IMR-90 (cell line): Measurements from ENCODE around the gene JAKMIP2. TPM values are rescaled to one million over a fixed set of nuclear protein-coding genes. Genes with fewer than 3 reads are reported as not detected.

Source experiments
- ATAC-seq: fragments of 200-7000 bp; cut with Tn5 transposase; 2 replicates; pipeline ENCODE4 v1.9.1; 2020; ENCODE audit warnings: low read depth, mild to moderate bottlenecking, moderate library complexity
- BruUV-seq: library from RNA; stranded (reverse); fragments of 400-500 nt; replicated peaks from 2 replicates; lab custom pipeline; 2021; lab: Mats Ljungman, UMichigan
- CTCF ChIA-PET: fragments of 300-600 bp; formaldehyde crosslinking; extraction: SDS; loops from one replicate; lab custom pipeline; 2021; ENCODE audit warnings: antibody characterized with exemption; lab: Yijun Ruan, JAX
- POLR2A ChIA-PET: fragments of 300-600 bp; sonication (Branson Sonifier 250); formaldehyde crosslinking; loops from one replicate; lab custom pipeline; 2022; ENCODE audit warnings: antibody characterized with exemption; ENCODE audit not compliant: unreplicated experiment; lab: Charles Lee
- DNase-seq: peaks from one replicate; pipeline ENCODE4 v3.0.0; 2013
- H2AFZ ChIP-seq: replicated peaks from 2 replicates; pipeline ENCODE3; 2013; ENCODE audit warnings: low read length, mild to moderate bottlenecking; ENCODE audit not compliant: poor library complexity
- H2AK5ac ChIP-seq: 2 replicates; pipeline ENCODE4 v1.6.1; 2013; ENCODE audit warnings: low read depth, low read length, inconsistent platforms
- H2AK9ac ChIP-seq: replicated peaks from 2 replicates; pipeline ENCODE3; 2013; ENCODE audit warnings: mild to moderate bottlenecking, low read depth, low read length, moderate library complexity; ENCODE audit not compliant: poor library complexity
- H2BK120ac ChIP-seq: 2 replicates; pipeline ENCODE4 v1.6.1; 2013; ENCODE audit warnings: low read depth, low read length, inconsistent platforms
- H2BK15ac ChIP-seq: 3 replicates; pipeline ENCODE4 v1.6.1; 2013; ENCODE audit warnings: low read depth, low read length, inconsistent platforms
- H2BK20ac ChIP-seq: 2 replicates; pipeline ENCODE4 v1.6.1; 2013; ENCODE audit warnings: low read depth, mild to moderate bottlenecking, inconsistent platforms, low read length, moderate library complexity
- H2BK5ac ChIP-seq: 2 replicates; pipeline ENCODE4 v1.6.1; 2013; ENCODE audit warnings: mild to moderate bottlenecking, low read depth, low read length, inconsistent platforms; ENCODE audit not compliant: poor library complexity, severe bottlenecking
- H3K14ac ChIP-seq: replicated peaks from 2 replicates; pipeline ENCODE4 v1.6.1; 2013; ENCODE audit warnings: low read depth, low read length, inconsistent platforms
- H3K18ac ChIP-seq: 2 replicates; pipeline ENCODE4 v1.6.1; 2013; ENCODE audit warnings: low read depth, low read length, control low read depth
- H3K23ac ChIP-seq: 2 replicates; pipeline ENCODE4 v1.6.1; 2013; ENCODE audit warnings: low read depth, low read length, inconsistent platforms
- H3K27ac ChIP-seq: 2 replicates; pipeline ENCODE4 v1.5.1; 2013; ENCODE audit warnings: mild to moderate bottlenecking, control low read depth, low read length; ENCODE audit not compliant: insufficient read depth
- H3K27me3 ChIP-seq: 2 replicates; pipeline ENCODE4 v1.6.1; 2013; ENCODE audit warnings: low read length; ENCODE audit not compliant: control insufficient read depth, insufficient read depth
- H3K36me3 ChIP-seq: 2 replicates; pipeline ENCODE4 v1.6.1; 2013; ENCODE audit warnings: low read length, mixed read lengths; ENCODE audit not compliant: control insufficient read depth, insufficient read depth
- H3K4ac ChIP-seq: 2 replicates; pipeline ENCODE4 v1.6.1; 2013; ENCODE audit warnings: low read depth, low read length, inconsistent platforms
- H3K4me1 ChIP-seq: 2 replicates; pipeline ENCODE4 v1.6.1; 2013; ENCODE audit warnings: low read length, mixed read lengths; ENCODE audit not compliant: control insufficient read depth, insufficient read depth
- H3K4me2 ChIP-seq: 2 replicates; pipeline ENCODE4 v1.6.1; 2013; ENCODE audit warnings: low read depth, mild to moderate bottlenecking, control low read depth, low read length, moderate library complexity
- H3K4me3 ChIP-seq: 2 replicates; pipeline ENCODE4 v1.5.1; 2013; ENCODE audit warnings: low read depth, mild to moderate bottlenecking, control low read depth, low read length, moderate library complexity; ENCODE audit not compliant: insufficient read depth
- H3K56ac ChIP-seq: 2 replicates; pipeline ENCODE4 v1.6.1; 2013; ENCODE audit warnings: low read length, inconsistent platforms; ENCODE audit not compliant: insufficient read depth; ENCODE audit errors: extremely low read depth
- H3K79me1 ChIP-seq, 2 experiments: 2 replicates each; pipeline ENCODE4 v1.6.1; 2013; ENCODE audit warnings: low read length in 2 of 2, inconsistent platforms in 1 of 2, low read depth in 1 of 2
- H3K9ac ChIP-seq: 2 replicates; pipeline ENCODE4 v1.6.1; 2013; ENCODE audit warnings: low read depth, low read length, control low read depth
- H3K9me1 ChIP-seq: 2 replicates; pipeline ENCODE4 v1.6.1; 2013; ENCODE audit warnings: low read length, inconsistent platforms; ENCODE audit not compliant: insufficient read depth
- H3K9me3 ChIP-seq: 2 replicates; pipeline ENCODE4 v1.6.1; 2013; ENCODE audit warnings: low read length; ENCODE audit not compliant: control insufficient read depth, insufficient read depth
- H4K20me1 ChIP-seq: 2 replicates; pipeline ENCODE4 v1.6.1; 2013; ENCODE audit warnings: low read length, inconsistent platforms; ENCODE audit not compliant: insufficient read depth
- H4K5ac ChIP-seq: 2 replicates; pipeline ENCODE4 v1.6.1; 2013; ENCODE audit warnings: mild to moderate bottlenecking, low read depth, low read length, control low read depth
- H4K8ac ChIP-seq, 2 experiments: 2 replicates each; pipeline ENCODE4 v1.6.1; 2013; ENCODE audit warnings: low read depth in 2 of 2, low read length in 2 of 2, control low read depth in 1 of 2, inconsistent platforms in 1 of 2
- H4K91ac ChIP-seq: 2 replicates; pipeline ENCODE4 v1.6.1; 2013; ENCODE audit warnings: low read depth, low read length, inconsistent platforms; ENCODE audit not compliant: insufficient read depth
- CEBPB ChIP-seq: IDR thresholded peaks from 2 replicates; pipeline ENCODE4 v1.6.1; 2012; ENCODE audit warnings: low read depth, low read length, improper control_type of control experiment
- FOS ChIP-seq: fragments of 150-350 bp; IDR thresholded peaks from 2 replicates; pipeline ENCODE4 v1.6.1; 2016; ENCODE audit warnings: low read depth, low read length
- MAFK ChIP-seq: IDR thresholded peaks from 2 replicates; pipeline ENCODE4 v1.6.1; 2012; ENCODE audit warnings: low read depth, low read length, improper control_type of control experiment
- MAZ ChIP-seq: IDR thresholded peaks from 2 replicates; pipeline ENCODE4 v1.6.1; 2012; ENCODE audit warnings: low read depth, mild to moderate bottlenecking, low read length, improper control_type of control experiment, moderate library complexity, borderline replicate concordance
- RFX5 ChIP-seq: IDR thresholded peaks from 2 replicates; pipeline ENCODE4 v1.8.0; 2012; ENCODE audit warnings: low read depth, mild to moderate bottlenecking, low read length, moderate library complexity
- SMC3 ChIP-seq: fragments of 150-350 bp; IDR thresholded peaks from 2 replicates; pipeline ENCODE4 v1.6.1; 2016; ENCODE audit warnings: low read depth, mild to moderate bottlenecking, antibody characterized with exemption, low read length, moderate library complexity
- WGBS, 2 experiments: methylation state at CpG; one replicate each; pipeline versions ENCODE4 v1.1.5 to v1.1.7; 2013; ENCODE audit warnings: missing lambda C conversion rate in 2 of 2; ENCODE audit not compliant: insufficient read length in 1 of 2; ENCODE audit errors: extremely low coverage in 2 of 2; 5-methylcytosine and 5-hydroxymethylcytosine counted together
- dilution Hi-C: fragments of 300-500 bp; cut with HindIII; formaldehyde crosslinking; loops from one replicate; pipeline ENCODE4 v1.14.3; 2018; ENCODE audit warnings: low sequenced_read_pairs; ENCODE audit not compliant: unreplicated experiment
- in situ Hi-C: fragments of 300-500 bp; cut with MboI; formaldehyde crosslinking; loops from 3 replicates; pipeline ENCODE4 v1.14.3; 2019; ENCODE audit warnings: low sequenced_read_pairs, inconsistent platforms, mixed read lengths
- intact Hi-C: fragments of 100-400 bp; cut with micrococcal nuclease; formaldehyde crosslinking; loops from 2 replicates; pipeline ENCODE4 v1.10.0; 2022
- polyA plus RNA-seq, 3 experiments: library from polyadenylated mRNA; depleted of rRNA; stranded (reverse); fragments of >200 nt; gene quantifications; 2 replicates each; pipeline ENCODE4 v1.2.3, GENCODE V29; 2012; ENCODE audit warnings: low replicate concordance in 1 of 3
- total RNA-seq: library from RNA; depleted of rRNA; stranded (reverse); fragments of >200 nt; gene quantifications from 2 replicates; pipeline ENCODE4 v1.2.3, GENCODE V29; 2012

JAKMIP2 gene
- total and polyA plus RNA-seq, 2 of the 4 experiments (the other 2 are of a cell fraction): under 0.01 TPM; not detected in 1

- no peak overlapping the region for H4K91ac ChIP-seq
- H3K36me3 ChIP-seq: no peaks in the 10 kb centered on the region
- H3K4ac ChIP-seq: no peak overlapping the region
- H3K4me3 ChIP-seq: no peak overlapping the region
- H2AFZ ChIP-seq: no peak overlapping the region
- H3K4me2 ChIP-seq: no peak overlapping the region; the same call in 1 of the 2 replicates
- in situ Hi-C loops: no loop called here
- dilution Hi-C loops: no loop called here
- ChIA-PET CTCF (interaction anchor here (1.4 kb wide), 1 partner anchor 15 kb away, joined by 6 read pairs; no protein-coding TSS in a partner anchor), POLR2A (no interaction called here)
- no peak overlapping the region for H3K56ac ChIP-seq
- no peak overlapping the region for H2AK5ac ChIP-seq
- H2BK5ac ChIP-seq: no peak overlapping the region
- H2BK120ac ChIP-seq: no peak overlapping the region
- H4K8ac ChIP-seq: no peak overlapping the region
- TF ChIP-seq CEBPB (peak; percentile 89), MAZ (no peak), RFX5 (no peak), FOS (no peak), MAFK (no peak), SMC3 (no peak)
- intact Hi-C loops: no loop called here
- H3K4me1 ChIP-seq: no peaks in the 10 kb centered on the region
- no peak overlapping the region for H3K27ac ChIP-seq
- H3K27me3 ChIP-seq: peaks cover 2% of the 10 kb centered on the region
- no CpG with 5 or more reads among the region's 1 CpG for WGBS, 2 experiments
- H2BK20ac ChIP-seq: no peak overlapping the region
- DNase-seq: peak; percentile 49
- no peaks in the 10 kb centered on the region for H3K79me1 ChIP-seq
- no peak overlapping the region for H3K9ac ChIP-seq
- no peak overlapping the region for H4K5ac ChIP-seq
- H3K9me1 ChIP-seq: no peaks in the 10 kb centered on the region
- peak; percentile 87 for ATAC-seq
- no TSS peak for BruUV-seq
- H3K18ac ChIP-seq: no peak overlapping the region
- H3K9me3 ChIP-seq: no peaks in the 10 kb centered on the region
- no peak overlapping the region for H2BK15ac ChIP-seq
- no peak overlapping the region for H2AK9ac ChIP-seq
- no peak overlapping the region for H3K14ac ChIP-seq
- no peaks in the 10 kb centered on the region for H4K20me1 ChIP-seq
- no peak overlapping the region for H3K23ac ChIP-seq
These were observed 169.2 kb downstream of the JAKMIP2 start for GRCh38 chr5:147613359-147613758.
